Astrocyte (in vitro differentiated cells and primary cell): ENCODE measurements around the gene ANGEL2. TPM values are rescaled to one million over a fixed set of nuclear protein-coding genes. Genes with fewer than 3 reads are reported as not detected.

Experiments used
- DNase-seq: peaks from one replicate; pipeline ENCODE4 v3.0.0-alpha.2; 2010; ENCODE audit warnings: low read depth
- FAIRE-seq: peaks from 2 replicates; lab custom pipeline; 2011; peaks lifted over from hg19 to GRCh38; lab: Jason Lieb, UNC
- H2AFZ ChIP-seq: 2 replicates; pipeline ENCODE4 v1.6.0; 2012; ENCODE audit warnings: low read depth, low read length, inconsistent platforms
- H3K27ac ChIP-seq: 2 replicates; pipeline ENCODE4 v1.5.1; 2011; ENCODE audit warnings: low read depth, low read length, inconsistent platforms
- H3K27me3 ChIP-seq: 2 replicates; pipeline ENCODE4 v1.6.0; 2011; ENCODE audit warnings: low read length, inconsistent platforms; ENCODE audit not compliant: insufficient read depth
- H3K36me3 ChIP-seq: 2 replicates; pipeline ENCODE4 v1.5.1; 2011; ENCODE audit warnings: low read length, inconsistent platforms; ENCODE audit not compliant: insufficient read depth
- H3K4me1 ChIP-seq: 2 replicates; pipeline ENCODE4 v1.5.1; 2011; ENCODE audit warnings: low read length, inconsistent platforms; ENCODE audit not compliant: insufficient read depth
- H3K4me2 ChIP-seq: 2 replicates; pipeline ENCODE4 v1.6.0; 2012; ENCODE audit warnings: low read length, inconsistent platforms
- H3K4me3 ChIP-seq: 2 replicates; pipeline ENCODE4 v1.5.1; 2011; ENCODE audit warnings: low read depth, mild to moderate bottlenecking, low read length, inconsistent platforms; ENCODE audit not compliant: insufficient read depth
- H3K79me2 ChIP-seq: 2 replicates; pipeline ENCODE4 v1.6.0; 2012; ENCODE audit warnings: mild to moderate bottlenecking, low read length, inconsistent platforms; ENCODE audit not compliant: insufficient read depth
- H3K9ac ChIP-seq: 2 replicates; pipeline ENCODE4 v1.6.0; 2012; ENCODE audit warnings: mild to moderate bottlenecking, low read length, inconsistent platforms
- H3K9me3 ChIP-seq: 2 replicates; pipeline ENCODE4 v1.5.1; 2012; ENCODE audit warnings: low read depth, mild to moderate bottlenecking, low read length, inconsistent platforms; ENCODE audit not compliant: insufficient read depth
- H4K20me1 ChIP-seq: 2 replicates; pipeline ENCODE4 v1.6.0; 2012; ENCODE audit warnings: low read length, inconsistent platforms; ENCODE audit not compliant: insufficient read depth
- H3K27ac Mint-ChIP-seq: one replicate; pipeline ENCODE4 v1.8.0; 2021; ENCODE audit warnings: mild to moderate bottlenecking, mixed read lengths; ENCODE audit not compliant: unreplicated experiment
- H3K27me3 Mint-ChIP-seq: one replicate; pipeline ENCODE4 v1.8.0; 2021; ENCODE audit warnings: low read depth, mixed read lengths; ENCODE audit not compliant: unreplicated experiment
- H3K36me3 Mint-ChIP-seq: one replicate; pipeline ENCODE4 v1.8.0; 2021; ENCODE audit warnings: low read depth, mixed read lengths; ENCODE audit not compliant: unreplicated experiment
- H3K4me1 Mint-ChIP-seq: one replicate; pipeline ENCODE4 v1.8.0; 2021; ENCODE audit warnings: low read depth, mixed read lengths; ENCODE audit not compliant: unreplicated experiment
- H3K4me3 Mint-ChIP-seq: one replicate; pipeline ENCODE4 v1.8.0; 2021; ENCODE audit warnings: mild to moderate bottlenecking, moderate library complexity, mixed read lengths; ENCODE audit not compliant: unreplicated experiment
- H3K9me3 Mint-ChIP-seq: one replicate; pipeline ENCODE4 v1.8.0; 2021; ENCODE audit warnings: mild to moderate bottlenecking, mixed read lengths; ENCODE audit not compliant: unreplicated experiment
- CTCF ChIP-seq: IDR thresholded peaks from 2 replicates; pipeline ENCODE4 v1.5.1; 2011; ENCODE audit warnings: low read depth, mild to moderate bottlenecking, inconsistent platforms, low read length, moderate library complexity; ENCODE audit not compliant: insufficient read depth
- EZH2 ChIP-seq: IDR thresholded peaks from 2 replicates; pipeline ENCODE4 v1.6.1; 2012; ENCODE audit warnings: mild to moderate bottlenecking, low read length, inconsistent platforms; ENCODE audit not compliant: insufficient read depth
- total RNA-seq: library from RNA; stranded (reverse); gene quantifications from 2 replicates; pipeline ENCODE4 v1.2.1, GENCODE V29; 2021

Gene ANGEL2
- total RNA-seq, 1 donor from 2014 or later = 21.6 TPM

- Histone ChIP-seq H3K9ac (no peak overlapping the region), H3K9me3 (no peaks in the 10 kb centered on the region), H3K79me2 (no peaks in the 10 kb centered on the region), H3K4me3 (no peak overlapping the region), H4K20me1 (no peaks in the 10 kb centered on the region), H3K4me1 (no peaks in the 10 kb centered on the region), H3K27me3 (no peaks in the 10 kb centered on the region), H3K36me3 (no peaks in the 10 kb centered on the region), H3K27ac (no peak overlapping the region), H2AFZ (no peak overlapping the region), H3K4me2 (no peak overlapping the region)
- DNase-seq (no peak), FAIRE-seq (no peak)
- Mint-ChIP-seq H3K27me3 (peaks cover 14% of the 10 kb centered on the region), H3K9me3 (peaks cover 5% of the 10 kb centered on the region), H3K27ac (no peak overlapping the region), H3K4me3 (no peak overlapping the region), H3K4me1 (peaks cover 13% of the 10 kb centered on the region), H3K36me3 (peaks cover 31% of the 10 kb centered on the region)
- TF ChIP-seq CTCF (no peak), EZH2 (no peak)
These were observed 42.2 kb downstream of the ANGEL2 start for GRCh38 chr1:212973426-212973825.

GRCh38 chr1:212971312-212971711 is 44.4 kb downstream of the ANGEL2 start:
- Histone ChIP-seq H4K20me1 (no peaks in the 10 kb centered on the region), H3K36me3 (no peaks in the 10 kb centered on the region), H3K79me2 (no peaks in the 10 kb centered on the region), H3K4me1 (no peaks in the 10 kb centered on the region), H3K9ac (no peak overlapping the region), H3K9me3 (no peaks in the 10 kb centered on the region), H3K4me2 (no peak overlapping the region), H3K4me3 (no peak overlapping the region), H3K27me3 (no peaks in the 10 kb centered on the region), H3K27ac (no peak overlapping the region), H2AFZ (no peak overlapping the region)
- Mint-ChIP-seq H3K27ac (no peak overlapping the region), H3K27me3 (peaks cover 14% of the 10 kb centered on the region), H3K9me3 (peaks cover 5% of the 10 kb centered on the region), H3K36me3 (peaks cover 28% of the 10 kb centered on the region), H3K4me1 (peaks cover 24% of the 10 kb centered on the region), H3K4me3 (no peak overlapping the region)
- no peak for DNase-seq
- TF ChIP-seq EZH2 (no peak), CTCF (no peak)
- FAIRE-seq = no peak

GRCh38 chr1:212970085-212970484 is 45.6 kb downstream of the ANGEL2 start:
- H3K4me3 Mint-ChIP-seq = no peak overlapping the region
- H4K20me1 ChIP-seq = no peaks in the 10 kb centered on the region
- peaks cover 24% of the 10 kb centered on the region for H3K4me1 Mint-ChIP-seq
- H2AFZ ChIP-seq = no peak overlapping the region
- no peaks in the 10 kb centered on the region for H3K36me3 ChIP-seq
- H3K4me3 ChIP-seq = no peak overlapping the region
- no peaks in the 10 kb centered on the region for H3K27me3 ChIP-seq
- FAIRE-seq = no peak
- peaks cover 12% of the 10 kb centered on the region for H3K27me3 Mint-ChIP-seq
- no peaks in the 10 kb centered on the region for H3K9me3 Mint-ChIP-seq
- H3K4me2 ChIP-seq = no peak overlapping the region
- H3K79me2 ChIP-seq = no peaks in the 10 kb centered on the region
- H3K9ac ChIP-seq = no peak overlapping the region
- peaks cover 23% of the 10 kb centered on the region for H3K36me3 Mint-ChIP-seq
- H3K27ac Mint-ChIP-seq = no peak overlapping the region
- no peak for DNase-seq
- H3K27ac ChIP-seq = no peak overlapping the region
- H3K4me1 ChIP-seq = no peaks in the 10 kb centered on the region
- TF ChIP-seq CTCF (no peak), EZH2 (no peak)
- H3K9me3 ChIP-seq = no peaks in the 10 kb centered on the region
